Measurements from ENCODE around the gene PALM2AKAP2.
A peak's percentile ranks its signal among the peaks of the same experiment; 100 is the strongest.

The PALM2AKAP2 gene

DNA sequence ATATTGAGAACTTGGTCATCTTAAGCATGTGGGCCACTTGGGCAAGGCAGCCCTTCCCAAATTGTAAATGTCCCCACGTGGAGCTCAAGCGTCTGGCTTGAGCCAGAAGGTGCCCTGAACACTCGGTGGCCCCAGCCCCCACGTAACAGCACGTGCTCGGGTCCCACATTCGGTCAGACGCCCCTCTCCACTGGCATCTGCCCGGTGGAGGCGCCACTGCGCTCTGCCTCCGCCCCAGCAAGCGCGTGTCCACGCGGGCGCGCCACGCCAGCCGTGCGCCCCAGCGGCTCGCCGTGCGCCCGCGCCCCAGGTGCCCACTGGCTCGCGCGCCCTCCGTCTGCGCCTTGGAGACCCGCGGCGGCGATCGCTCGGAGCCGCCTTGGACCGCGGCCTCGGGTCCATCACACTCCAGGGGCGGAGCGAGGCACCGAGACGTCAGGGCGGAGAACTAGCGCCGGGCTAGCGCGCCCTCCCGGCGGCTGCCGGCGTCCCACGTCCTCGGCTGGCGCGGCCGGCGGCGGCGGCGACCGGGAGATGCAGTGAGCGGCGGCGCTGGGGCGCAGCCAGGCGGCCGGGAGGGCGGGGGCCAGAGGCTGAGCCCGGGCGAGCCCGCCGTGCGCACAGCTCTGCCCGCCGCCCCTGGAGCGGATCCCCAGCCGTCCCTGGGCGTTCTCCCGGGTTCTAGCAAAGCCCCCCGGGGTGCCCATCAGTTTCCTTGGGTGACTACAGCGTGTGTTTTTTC, at the start of gene PALM2AKAP2:
PALM2AKAP2 (plus strand) TSS at position 488 of the 742 bp plus-strand sequence. CDS start 291 bp downstream, outside the sequence.
- peak; percentile 91 for DNase-seq (ENCODE audit: low spot score)

DNA sequence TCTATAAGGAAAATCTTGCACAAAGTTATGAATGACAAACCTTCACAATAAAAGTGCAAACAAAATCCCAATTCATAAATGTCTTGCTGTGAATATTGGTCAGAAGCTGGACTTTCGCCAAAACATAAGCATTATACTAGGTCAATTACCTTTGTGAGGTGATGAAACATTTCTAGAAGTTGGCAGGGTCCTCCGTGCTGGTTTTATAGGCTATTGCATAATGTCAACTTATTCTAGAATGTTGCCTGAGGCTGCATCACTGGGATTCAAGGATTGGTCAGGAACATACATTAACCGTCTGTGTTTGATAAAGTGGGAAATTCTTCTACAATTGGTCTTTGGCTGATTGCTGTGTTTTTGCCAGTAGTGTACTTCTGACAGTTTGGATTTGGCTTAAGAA, 49.8 kb upstream of the PALM2AKAP2 start:
- no peak for DNase-seq (ENCODE audit: low spot score)

DNA sequence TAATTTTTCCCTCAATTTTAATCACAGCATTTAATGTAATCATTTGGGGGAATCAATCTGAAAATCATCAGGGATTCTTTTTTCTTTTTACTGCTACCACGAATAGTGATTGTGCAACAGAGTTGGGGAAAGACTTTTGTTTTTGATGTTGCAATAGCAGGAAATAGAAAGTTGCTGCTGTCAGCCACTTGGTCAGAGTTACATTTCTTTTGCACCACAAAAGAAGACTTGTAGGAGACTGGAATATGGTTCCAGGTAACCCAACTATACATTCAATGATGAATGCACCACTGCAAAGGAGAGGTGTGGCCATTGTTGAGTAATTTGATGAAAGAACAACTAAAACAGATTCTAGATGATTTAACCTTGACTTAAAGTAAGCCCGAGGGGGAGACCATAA, 46.3 kb upstream of the PALM2AKAP2 start:
- DNase-seq (ENCODE audit: low spot score), result peak; percentile 67

DNA sequence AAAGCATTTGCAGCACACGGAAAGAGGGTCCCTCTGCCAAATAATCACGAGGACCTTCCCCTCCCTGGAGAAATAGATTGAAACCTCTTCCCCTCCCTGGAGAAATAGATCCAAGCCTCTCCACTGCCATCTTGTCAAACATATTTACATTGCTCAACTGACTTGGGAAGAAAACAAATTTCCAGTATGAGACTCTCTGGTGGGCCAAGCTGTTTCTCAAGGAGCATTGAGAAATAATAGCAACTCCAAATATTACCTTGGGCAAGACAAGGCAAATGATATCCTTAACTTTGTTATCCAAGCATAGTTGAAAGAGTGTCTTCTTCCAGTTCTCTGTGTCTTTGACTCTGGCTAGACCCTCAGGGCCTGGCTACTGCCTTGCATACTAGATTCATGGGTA, 45.2 kb upstream of the PALM2AKAP2 start:
- no peak for DNase-seq (ENCODE audit: low spot score)

DNA sequence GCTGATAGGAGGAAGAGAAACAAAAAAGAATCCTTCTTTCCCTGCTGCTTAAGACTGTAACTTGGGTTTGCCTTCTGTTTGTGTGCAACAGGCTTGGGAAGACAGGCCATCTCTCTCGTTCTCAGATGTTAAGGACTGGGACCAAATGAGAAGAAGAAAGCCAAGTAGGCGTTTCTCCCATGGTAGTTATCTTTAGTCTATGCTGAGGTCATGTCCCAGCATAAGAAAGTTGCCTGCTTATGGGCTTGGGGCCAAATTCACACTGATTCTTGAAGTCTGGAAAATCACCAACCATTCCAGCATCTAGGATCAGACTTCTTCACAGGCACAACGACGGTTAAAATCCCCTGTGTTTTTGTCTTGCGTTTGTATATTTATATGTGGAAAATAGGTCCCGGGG, 44.2 kb upstream of the PALM2AKAP2 start:
- DNase-seq (ENCODE audit: low spot score), result no peak

DNA sequence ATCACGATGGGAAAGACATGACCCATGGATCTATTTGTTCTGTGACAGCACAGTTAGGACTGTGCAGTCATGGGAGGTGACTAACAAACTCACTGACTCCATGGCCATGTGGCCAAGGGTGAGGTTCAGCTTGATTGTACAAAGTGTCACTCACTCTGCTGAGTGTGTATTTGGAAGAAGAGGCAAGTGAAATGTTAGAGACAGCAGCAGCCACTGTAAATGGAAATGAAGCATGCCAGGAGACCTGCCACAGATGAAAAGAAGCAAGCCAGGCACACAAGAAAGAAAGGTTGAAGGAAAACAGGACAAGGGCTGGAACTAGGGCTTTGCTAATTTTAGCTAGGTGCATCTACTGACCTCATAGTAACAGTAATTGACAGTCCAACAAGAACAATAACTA, 42.7 kb upstream of the PALM2AKAP2 start:
- no peak for DNase-seq (ENCODE audit: low spot score)

DNA sequence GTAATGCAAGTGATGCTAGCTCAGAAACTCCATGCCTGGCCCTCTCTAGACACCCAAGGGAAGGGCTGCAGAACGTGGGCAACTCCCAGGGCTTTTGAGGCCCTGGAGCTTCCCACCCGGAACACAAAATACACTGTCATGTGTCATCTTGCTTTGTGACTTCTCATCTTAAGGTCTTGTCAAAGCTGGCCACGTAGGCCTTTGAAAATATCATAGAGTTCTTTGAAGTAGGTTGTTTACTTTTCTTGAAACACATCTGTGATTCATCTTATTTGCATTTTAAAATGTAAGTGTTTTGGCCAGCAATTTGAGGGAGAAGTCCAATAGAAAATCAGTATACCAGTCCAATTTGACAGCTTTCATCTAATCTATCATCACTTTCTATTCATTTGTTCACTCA, 40.2 kb upstream of the PALM2AKAP2 start:
- no peak for DNase-seq (ENCODE audit: low spot score)

DNA sequence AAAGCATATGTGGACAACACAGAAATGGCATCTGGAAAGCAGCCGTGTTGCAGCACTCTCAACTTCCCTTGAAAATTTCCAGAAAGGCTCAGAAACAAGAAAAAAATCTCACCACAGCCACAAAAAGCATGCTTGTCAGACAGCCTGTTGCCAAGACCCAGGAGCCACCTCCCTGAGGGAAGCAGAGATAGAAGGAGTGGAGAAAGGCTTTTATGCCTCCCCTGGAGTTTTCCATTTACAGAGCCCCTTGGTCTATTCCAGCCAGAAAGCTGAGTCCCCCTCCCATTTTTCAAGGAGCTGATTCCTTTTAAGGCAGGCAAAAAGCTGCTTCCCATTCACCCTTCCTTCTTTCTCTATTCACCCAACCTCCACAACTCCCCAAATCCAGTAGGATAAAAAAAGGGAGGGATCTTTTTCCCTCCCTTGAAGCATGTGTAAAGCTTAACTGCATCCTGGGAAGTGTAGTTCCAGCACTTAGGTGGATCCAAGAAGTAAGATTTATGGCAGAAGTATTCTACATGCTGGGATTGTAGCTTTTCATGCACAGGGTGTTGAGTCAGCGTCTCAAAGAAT, 37.1 kb upstream of the PALM2AKAP2 start:
- peak; percentile 67 for DNase-seq (ENCODE audit: low spot score)

DNA sequence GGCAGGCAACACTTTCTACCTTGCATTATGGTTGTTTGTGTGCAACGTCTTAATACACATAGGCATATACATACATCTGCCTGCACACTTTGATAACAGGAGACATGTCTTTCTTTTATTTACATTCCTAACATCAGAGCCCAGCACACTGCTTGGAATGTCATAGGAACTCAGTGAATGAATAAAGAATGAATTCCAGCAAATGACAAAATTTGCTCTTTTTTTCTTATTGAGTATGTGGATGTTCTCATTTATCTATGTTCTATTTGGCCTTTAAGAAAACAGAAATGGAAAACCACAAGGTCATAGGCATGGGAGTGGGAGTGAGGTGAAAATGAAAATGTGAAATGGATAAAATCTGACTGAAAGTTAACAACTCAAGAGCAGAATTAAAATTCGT, 36.3 kb upstream of the PALM2AKAP2 start:
- no peak for DNase-seq (ENCODE audit: low spot score)

DNA sequence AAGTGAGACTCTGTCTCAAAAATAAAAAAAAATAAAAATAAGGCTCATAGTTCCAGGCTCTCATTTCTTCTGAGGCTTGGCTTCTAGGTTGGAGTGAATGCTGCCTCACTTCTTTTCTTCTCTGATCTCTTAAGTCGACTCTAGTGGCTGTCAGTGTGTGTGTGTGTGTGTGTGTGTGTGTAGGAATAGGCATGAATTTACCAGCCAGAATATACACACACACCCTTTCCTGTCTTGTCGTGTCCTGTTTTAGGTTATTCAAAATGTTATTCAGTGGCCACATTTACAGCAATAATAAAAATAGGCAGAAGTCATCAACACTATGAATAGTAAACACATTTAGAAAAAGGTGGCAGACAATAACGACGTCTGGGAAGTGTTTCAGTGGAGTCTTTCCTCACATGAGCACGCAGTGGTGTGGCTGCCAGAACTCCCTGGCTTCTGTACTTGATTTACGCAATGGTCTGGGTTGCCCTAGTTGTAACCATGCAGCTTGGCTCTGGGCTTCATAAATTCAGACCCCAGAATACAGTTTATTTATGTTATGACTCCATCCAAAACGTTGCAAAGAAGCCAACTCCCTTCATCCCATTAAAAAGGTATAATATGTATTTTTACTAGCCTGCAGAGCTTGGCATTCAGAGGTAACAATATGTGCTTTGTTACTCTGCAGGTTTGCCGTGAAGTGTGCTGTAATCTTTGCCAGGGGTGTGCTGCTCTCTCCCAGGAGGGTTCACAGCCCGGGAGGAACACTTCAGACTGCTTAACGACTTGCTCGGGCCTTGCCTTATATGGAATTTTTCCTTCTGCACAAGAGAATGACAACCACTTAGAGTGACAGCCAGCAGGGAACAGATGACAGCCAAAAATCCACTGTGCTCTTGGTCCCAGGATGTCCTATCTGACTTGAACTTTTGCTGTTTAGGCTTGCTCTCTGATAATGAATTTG, 34.4 kb upstream of the PALM2AKAP2 start:
- DNase-seq (ENCODE audit: low spot score), result peak; percentile 60

DNA sequence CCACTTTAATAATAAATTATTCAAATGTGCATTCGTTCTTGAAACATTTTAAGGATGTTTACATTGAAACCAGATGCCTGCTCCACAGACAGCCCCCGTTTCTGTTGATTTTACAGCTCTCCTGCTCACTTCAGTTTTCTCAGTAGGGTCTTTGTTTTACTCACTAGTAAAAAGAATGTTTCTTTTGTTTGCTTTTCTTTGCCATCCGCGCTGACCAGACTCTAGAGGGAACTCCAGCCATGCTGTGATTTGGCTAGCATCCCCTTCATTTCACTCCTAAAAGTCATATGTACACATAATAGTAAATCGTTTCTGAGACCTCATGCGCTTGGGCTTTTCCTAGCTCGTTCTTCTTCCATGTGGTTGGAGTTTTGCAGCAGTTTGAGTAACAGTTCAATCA, 28.7 kb upstream of the PALM2AKAP2 start:
- DNase-seq (ENCODE audit: low spot score), result no peak

DNA sequence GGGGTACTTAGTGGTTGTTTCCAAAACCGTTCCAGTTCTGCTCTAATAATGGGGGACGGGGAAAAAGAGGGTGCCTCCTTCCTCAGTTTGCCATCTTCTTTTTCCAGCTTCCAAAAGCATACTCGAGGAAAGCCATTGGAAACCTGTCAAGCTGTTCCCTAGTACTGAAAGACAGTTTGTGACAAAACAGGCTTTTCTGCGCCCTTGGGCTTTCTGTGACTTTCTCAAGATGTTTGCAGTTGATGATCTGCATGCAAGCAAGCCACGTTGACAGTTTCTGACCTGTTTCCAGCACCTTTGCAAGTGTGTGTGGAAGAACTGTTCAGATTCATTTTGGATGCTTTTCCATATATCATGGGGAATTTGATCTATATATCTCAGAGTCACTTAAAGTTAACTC, 26.7 kb upstream of the PALM2AKAP2 start:
- no peak for DNase-seq (ENCODE audit: low spot score)

DNA sequence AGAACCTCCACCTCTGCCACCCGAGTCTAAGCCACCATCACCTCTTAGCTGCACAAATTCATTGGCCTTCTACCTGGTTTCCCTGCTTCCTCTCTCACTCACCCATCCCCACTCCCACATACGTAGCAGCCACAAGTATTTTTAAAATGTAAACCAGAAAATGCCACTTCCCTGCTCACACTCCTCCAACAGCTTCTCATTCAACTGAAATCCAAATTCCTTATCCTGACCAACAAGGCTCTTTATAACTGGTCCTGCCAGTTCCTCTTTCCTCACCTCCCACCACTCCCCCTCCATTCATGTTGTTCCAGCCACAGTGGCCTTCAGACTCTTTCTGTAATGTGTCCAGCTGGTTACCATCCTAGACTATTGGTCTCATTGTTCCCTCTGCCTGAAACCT, 25.0 kb upstream of the PALM2AKAP2 start:
- no peak for DNase-seq (ENCODE audit: low spot score)

DNA sequence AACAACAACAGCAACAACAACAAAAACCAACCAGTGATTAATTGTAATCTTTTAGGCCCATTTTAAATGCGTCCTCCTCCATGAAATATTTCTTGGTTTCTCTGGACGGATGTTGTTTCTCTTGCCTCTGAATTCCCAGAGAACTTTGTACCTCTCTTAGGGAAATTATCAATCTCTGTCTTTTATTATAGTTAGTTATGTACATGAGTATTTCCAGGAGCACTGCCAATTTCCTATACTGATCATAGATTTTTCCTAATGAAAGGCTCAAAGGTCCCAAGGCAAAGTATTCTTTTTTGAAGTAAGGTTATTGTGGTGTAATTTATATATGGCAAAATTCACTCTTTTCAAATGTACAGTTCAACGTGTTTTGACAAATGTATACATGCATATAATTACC, 20.4 kb upstream of the PALM2AKAP2 start:
- no peak for DNase-seq (ENCODE audit: low spot score)

DNA sequence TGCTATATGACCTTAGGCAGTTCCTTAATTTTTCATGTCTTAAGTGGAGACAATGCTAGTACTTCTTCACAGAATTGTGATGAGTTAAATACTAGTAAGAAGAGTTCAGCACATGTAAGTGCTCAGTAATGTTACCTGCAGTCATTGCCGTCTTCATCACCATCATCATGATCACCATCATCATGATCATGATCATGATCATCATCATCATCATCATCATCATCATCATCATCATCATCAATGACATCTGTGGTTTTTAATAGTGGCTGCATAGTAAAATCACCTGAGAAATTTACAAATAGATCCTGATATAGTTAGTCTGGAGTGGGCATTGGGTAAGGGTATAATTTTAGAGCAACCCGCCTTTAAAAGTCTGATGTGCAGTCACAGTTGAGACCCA, 14.7 kb upstream of the PALM2AKAP2 start:
- DNase-seq (ENCODE audit: low spot score), result no peak

DNA sequence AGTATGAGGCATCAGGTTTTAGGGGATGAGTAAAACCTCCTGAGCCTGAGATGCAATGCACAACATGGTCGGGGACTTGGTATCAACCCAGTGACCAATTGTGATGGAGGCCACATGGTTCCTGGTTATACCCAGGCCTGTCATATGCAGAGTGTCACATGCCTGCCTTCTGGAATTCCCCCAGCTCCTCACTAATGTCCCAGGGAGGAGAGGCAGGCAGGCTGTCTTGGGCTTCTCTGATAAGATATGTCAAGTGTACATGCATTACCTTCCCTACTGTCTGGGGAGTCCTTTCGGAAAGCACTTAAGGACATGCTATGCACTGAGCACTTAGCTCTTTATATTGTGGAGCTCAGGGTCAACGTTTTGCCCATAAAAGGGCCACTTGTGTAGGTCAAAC, 14.2 kb upstream of the PALM2AKAP2 start:
- DNase-seq (ENCODE audit: low spot score), result no peak

DNA sequence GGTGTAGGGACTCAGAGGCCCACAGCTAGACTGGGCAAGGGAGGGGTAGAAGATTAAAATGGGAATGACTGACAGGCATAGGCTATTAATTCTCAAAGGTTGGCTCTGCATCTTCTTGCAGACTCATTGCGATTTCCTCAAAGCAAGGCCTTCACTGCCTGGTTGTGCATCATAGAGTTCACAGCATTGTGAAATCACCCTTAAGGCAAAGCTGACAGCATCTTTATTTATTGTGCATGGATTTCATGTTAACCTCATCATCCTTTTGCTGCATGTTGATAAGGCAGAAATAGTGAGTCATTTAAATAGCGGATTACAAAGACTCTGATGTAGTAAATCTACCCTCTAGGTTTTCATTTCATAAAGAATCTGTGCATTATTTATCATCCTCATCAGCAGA, 13.6 kb upstream of the PALM2AKAP2 start:
- DNase-seq (ENCODE audit: low spot score), result peak; percentile 66

DNA sequence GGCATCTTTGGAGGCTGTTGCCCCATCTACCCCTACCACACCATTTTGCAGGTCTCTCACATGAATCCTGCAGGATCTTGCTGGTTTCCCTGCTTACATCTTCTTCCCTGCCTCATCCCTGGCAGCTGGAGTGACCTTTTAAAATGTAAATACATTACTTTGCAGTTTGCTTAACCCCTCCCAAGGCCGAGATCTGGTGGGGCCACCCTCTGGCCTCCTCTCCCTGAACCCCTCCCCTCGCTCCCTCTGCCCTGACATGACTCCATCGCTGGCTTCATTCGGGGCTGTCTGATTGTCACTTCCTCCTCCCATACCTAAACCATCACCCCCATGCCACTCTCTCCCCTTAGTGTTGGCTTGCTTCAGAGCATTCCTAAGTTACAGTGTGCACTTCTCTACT, 12.6 kb upstream of the PALM2AKAP2 start:
- no peak for DNase-seq (ENCODE audit: low spot score)

DNA sequence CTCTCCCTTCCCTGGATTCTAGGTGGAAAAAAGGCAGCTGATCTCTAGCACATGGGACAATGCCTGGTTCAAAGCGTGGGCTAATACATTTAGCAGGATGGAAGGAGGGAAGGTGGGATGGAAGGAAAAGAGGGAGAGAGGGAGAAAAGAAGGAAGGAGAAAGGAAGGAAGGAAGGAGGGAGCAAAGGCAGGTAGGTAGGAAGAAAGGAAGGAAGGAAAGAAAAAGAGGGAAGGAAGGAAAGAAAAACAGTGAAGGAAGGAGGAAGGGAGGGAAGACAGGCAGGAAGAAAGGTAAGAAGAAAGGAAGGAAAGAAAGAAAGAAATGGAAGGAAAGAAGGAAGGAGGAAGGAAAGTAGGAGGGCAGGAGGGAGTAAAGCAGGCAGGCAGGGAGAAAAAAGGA, 12.2 kb upstream of the PALM2AKAP2 start:
- no peak for DNase-seq (ENCODE audit: low spot score)

DNA sequence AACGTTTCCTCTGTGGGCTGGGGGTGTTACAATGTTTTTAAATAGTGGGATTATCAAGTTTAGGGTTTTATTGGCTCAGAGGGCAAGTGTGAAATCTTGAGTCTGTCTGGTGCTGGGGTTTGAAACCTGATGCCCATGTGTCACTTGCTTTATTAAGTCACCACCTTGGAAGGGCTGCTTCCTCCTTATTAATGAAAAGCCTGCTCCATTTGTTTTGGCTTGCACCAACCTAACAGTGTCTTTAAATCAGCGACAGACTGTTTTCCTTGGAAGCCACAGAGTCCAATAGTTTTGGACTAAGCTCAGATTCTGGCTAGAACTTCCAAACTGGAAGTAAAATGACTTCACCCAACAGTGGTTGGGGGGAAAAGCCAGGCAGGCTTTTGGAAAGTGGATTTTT, 10.7 kb upstream of the PALM2AKAP2 start:
- DNase-seq (ENCODE audit: low spot score), result peak; percentile 37

DNA sequence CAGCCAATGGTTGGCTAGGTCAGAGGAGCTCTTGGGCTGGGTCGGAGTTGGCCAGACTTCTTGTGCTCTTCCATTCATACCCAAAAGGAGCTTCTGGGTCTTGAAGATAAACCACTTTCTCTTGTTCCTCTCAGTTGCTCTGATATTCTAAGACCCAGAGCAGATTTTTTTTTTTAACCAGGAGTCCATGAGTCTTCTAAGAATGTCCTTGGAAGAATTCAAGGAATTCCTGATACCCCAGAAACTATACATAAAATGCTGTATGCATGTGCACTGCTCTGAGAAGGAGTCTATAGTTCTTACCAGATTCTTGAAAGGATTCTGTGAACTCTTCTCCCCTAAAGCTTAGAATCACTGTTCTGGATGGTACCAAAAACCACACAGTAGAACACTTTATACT, 9.9 kb upstream of the PALM2AKAP2 start:
- DNase-seq (ENCODE audit: low spot score), result no peak

DNA sequence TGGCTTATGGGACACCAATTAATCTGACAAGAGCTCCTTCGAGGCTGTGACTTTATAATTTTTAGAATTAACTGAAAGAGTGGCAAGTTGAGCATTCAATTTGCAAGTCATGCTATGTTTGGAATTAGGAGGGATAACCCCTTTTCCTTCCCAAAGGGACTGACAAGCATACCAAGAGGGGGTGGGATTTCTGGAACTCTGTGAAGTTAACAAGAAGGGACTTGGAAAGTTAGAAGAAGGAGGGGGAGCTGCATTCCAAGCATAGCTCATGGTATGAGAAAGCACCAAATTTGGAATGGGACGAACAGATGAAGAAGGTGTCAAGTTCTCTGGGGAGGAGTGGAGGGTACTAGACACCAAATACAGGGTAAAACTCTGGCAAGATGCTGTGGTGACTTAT, 8.9 kb upstream of the PALM2AKAP2 start:
- peak; percentile 85 for DNase-seq (ENCODE audit: low spot score)

Data from GM03348 (cell line).